Ovary (tissue), 3 donors: ENCODE results near the gene DIP2C.

ENCODE experiments used
- POLR2A ChIP-seq: fragments of 450-650 bp; IDR thresholded peaks from one replicate; pipeline ENCODE4 v1.6.1; 2017; ENCODE audit warnings: antibody characterized with exemption, mild to moderate bottlenecking, moderate library complexity
- TF ChIP-seq, protein P1 (sequence below), 3 donors: fragments of 450-650 bp in 2 of 3; fragments of 200-600 bp in 1 of 3; IDR thresholded peaks; one replicate each; pipeline versions ENCODE4 v1.5.1 to v1.8.0; 2016 to 2022; ENCODE audit warnings: antibody characterized with exemption in 3 of 3, mild to moderate bottlenecking in 1 of 3
- donor health status: DM: no; HTN: no; CAD: no.

DNA sequence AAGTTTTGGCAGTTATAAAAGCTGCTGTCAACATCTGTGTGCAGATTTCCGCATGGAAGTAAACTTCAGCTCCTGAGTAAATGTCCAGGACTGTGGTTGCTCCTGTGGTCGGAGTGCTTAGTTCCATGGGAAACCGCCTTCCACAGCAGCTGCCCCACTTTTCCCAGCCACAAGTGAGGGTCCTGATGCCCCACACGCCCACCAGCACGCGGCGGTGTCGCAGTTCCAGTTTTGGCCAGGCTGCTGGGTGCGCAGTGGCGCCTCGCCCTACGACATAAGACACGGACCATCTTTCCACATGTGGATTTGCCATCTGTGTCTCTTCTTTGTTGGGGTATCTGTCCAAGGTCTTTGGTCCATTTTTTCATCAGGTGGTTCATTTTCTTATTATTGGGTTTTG, 167.1 kb downstream of the DIP2C start:
- TF ChIP-seq, protein P1, sequence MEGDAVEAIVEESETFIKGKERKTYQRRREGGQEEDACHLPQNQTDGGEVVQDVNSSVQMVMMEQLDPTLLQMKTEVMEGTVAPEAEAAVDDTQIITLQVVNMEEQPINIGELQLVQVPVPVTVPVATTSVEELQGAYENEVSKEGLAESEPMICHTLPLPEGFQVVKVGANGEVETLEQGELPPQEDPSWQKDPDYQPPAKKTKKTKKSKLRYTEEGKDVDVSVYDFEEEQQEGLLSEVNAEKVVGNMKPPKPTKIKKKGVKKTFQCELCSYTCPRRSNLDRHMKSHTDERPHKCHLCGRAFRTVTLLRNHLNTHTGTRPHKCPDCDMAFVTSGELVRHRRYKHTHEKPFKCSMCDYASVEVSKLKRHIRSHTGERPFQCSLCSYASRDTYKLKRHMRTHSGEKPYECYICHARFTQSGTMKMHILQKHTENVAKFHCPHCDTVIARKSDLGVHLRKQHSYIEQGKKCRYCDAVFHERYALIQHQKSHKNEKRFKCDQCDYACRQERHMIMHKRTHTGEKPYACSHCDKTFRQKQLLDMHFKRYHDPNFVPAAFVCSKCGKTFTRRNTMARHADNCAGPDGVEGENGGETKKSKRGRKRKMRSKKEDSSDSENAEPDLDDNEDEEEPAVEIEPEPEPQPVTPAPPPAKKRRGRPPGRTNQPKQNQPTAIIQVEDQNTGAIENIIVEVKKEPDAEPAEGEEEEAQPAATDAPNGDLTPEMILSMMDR (IDR thresholded peaks at IDR 0.05): no peak
- no peak for TF ChIP-seq POLR2A
